GM13976 (cell line): Measurements from ENCODE around the gene CFD.
"Not testable (repeated sequence)": the region's sequence is repeated elsewhere in the genome, so short reads cannot be mapped to it uniquely, and the experiment has no call there.

Source experiments
- DNase-seq: peaks from one replicate; pipeline ENCODE4 v3.0.0; 2012; ENCODE audit warnings: low spot score
- in situ Hi-C: fragments of 300-500 bp; cut with MboI; formaldehyde crosslinking; loops from one replicate; pipeline ENCODE4 v1.12.0; 2022; ENCODE audit warnings: low sequenced_read_pairs, mixed read lengths, inconsistent platforms; ENCODE audit not compliant: unreplicated experiment
- TF ChIP-seq, protein P1 (sequence below): IDR thresholded peaks from 2 replicates; pipeline ENCODE4 v1.5.1; 2012; ENCODE audit warnings: borderline replicate concordance, mild to moderate bottlenecking; ENCODE audit not compliant: insufficient read depth; ENCODE audit errors: extremely low read depth, missing control alignments, control extremely low read depth

The CFD gene

DNA sequence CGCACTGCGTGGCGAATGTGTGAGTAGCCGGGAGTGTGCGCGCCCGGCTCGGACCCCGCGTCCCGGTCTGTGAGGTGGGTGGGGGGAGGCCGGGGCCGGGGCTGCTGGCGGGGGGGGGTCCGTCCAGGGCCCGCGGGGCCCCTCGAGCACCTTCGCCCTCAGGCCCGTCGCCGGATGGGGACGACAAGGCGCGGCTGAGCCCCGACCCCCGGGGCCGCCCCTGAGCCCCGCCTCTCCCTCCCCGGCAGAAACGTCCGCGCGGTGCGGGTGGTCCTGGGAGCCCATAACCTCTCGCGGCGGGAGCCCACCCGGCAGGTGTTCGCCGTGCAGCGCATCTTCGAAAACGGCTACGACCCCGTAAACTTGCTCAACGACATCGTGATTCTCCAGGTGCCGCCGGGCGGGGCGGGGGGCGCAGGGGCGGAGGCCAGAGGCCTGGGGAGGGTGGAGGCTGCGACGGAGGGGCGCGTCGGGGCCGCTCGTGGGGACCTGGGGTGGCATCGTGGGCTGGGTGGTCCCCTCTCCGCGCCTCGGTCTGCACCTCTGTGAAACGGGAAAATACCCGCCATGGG lies 6.4 kb upstream of the CFD start:
- in situ Hi-C loops, result no loop called here
- no peak for DNase-seq
- TF ChIP-seq, protein P1, sequence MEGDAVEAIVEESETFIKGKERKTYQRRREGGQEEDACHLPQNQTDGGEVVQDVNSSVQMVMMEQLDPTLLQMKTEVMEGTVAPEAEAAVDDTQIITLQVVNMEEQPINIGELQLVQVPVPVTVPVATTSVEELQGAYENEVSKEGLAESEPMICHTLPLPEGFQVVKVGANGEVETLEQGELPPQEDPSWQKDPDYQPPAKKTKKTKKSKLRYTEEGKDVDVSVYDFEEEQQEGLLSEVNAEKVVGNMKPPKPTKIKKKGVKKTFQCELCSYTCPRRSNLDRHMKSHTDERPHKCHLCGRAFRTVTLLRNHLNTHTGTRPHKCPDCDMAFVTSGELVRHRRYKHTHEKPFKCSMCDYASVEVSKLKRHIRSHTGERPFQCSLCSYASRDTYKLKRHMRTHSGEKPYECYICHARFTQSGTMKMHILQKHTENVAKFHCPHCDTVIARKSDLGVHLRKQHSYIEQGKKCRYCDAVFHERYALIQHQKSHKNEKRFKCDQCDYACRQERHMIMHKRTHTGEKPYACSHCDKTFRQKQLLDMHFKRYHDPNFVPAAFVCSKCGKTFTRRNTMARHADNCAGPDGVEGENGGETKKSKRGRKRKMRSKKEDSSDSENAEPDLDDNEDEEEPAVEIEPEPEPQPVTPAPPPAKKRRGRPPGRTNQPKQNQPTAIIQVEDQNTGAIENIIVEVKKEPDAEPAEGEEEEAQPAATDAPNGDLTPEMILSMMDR, result no peak

DNA sequence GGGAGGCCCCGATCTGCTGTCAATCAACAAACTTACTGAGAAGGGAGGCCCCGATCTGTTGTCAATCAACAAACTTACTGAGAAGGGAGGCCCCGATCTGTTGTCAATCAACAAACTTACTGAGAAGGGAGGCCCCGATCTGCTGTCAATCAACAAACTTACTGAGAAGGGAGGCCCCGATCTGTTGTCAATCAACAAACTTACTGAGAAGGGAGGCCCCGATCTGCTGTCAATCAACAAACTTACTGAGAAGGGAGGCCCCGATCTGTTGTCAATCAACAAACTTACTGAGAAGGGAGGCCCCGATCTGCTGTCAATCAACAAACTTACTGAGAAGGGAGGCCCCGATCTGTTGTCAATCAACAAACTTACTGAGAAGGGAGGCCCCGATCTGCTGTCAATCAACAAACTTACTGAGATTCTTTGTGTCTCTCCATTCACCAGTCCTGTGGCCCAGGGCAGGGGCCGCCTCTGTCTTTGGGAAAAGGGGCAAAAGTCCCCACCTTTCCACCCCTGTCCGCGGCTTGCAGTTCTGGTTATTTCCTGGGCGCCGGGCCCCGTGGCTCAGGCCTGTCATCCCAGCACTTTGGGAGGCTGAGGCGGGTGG lies 5.7 kb upstream of the CFD start:
- in situ Hi-C loops, DNase-seq: not testable (repeated sequence)

DNA sequence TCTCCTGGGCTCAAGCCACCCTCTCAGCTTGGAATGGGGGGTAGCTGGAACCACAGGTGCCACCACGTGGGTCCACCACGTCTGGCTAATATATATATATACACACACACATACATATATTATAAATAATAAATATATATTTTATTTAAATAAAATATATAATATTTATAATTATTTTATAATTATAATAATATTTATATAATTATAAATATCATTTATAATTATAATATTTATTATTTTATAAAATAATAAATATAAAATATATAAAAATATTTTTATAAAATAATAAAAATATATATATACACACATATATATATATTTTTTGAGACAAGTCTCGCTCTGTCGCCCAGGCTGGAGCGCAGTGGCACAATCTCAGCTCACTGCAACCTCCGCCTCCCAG lies 4.9 kb upstream of the CFD start:
- in situ Hi-C loops, result no loop called here
- no peak for DNase-seq
- TF ChIP-seq, protein P1, result no peak

DNA sequence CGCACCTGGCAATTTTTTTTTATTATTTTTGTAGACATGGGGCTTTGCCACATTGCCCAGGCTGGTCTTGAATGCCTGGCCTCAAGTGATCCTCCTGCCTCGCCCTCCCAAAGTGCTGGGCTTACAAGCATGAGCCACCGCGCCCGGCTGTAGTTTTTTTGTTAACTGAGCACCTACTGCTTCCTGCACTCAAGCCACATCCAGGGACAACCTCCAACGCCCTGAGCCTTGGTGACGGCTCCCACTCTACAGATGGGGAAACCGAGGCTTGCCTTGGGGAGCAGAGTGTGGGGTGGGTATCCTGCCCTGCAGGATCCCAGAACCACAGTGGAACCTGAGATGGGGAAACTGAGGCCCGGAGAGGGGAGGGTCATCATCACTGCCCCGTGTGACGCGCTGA lies 4.3 kb upstream of the CFD start:
- TF ChIP-seq, protein P1, result no peak
- DNase-seq, result no peak
- in situ Hi-C loops, result no loop called here

DNA sequence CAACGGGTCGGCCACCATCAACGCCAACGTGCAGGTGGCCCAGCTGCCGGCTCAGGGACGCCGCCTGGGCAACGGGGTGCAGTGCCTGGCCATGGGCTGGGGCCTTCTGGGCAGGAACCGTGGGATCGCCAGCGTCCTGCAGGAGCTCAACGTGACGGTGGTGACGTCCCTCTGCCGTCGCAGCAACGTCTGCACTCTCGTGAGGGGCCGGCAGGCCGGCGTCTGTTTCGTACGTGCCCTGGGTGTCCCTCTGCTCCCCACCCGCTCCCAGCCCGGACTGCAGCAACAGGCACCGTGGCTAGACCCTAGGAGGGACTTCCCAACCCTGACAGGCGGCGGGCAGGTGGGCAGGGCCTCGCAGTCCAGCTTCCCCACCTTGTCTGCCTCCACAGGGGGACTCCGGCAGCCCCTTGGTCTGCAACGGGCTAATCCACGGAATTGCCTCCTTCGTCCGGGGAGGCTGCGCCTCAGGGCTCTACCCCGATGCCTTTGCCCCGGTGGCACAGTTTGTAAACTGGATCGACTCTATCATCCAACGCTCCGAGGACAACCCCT lies 3.8 kb upstream of the CFD start:
- TF ChIP-seq, protein P1, result no peak

DNA sequence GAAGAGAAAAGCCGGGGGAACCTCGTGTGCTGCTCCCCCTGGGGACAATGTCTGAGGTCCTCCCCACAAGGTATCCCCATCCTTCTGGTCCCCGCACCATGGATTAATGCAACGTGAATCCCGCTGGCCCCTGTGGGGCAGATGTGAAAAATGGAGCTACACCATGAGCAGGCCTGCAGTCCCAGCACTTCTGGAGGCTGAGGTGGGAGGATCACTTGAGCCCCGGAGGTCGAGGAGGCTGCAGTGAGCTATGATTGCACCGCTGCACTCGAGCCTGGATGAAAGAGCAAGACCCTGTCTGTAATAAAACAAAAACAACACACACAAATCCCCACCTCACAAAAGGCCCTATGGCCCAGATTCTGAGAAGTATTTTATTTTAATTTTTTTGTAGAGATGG lies 1.2 kb upstream of the CFD start:
- in situ Hi-C loops, result no loop called here
- TF ChIP-seq, protein P1, result no peak
- no peak for DNase-seq

More for the DNA sequence above, 3.8 kb upstream of the CFD start:
- in situ Hi-C loops, result no loop called here
- no peak for DNase-seq

DNA sequence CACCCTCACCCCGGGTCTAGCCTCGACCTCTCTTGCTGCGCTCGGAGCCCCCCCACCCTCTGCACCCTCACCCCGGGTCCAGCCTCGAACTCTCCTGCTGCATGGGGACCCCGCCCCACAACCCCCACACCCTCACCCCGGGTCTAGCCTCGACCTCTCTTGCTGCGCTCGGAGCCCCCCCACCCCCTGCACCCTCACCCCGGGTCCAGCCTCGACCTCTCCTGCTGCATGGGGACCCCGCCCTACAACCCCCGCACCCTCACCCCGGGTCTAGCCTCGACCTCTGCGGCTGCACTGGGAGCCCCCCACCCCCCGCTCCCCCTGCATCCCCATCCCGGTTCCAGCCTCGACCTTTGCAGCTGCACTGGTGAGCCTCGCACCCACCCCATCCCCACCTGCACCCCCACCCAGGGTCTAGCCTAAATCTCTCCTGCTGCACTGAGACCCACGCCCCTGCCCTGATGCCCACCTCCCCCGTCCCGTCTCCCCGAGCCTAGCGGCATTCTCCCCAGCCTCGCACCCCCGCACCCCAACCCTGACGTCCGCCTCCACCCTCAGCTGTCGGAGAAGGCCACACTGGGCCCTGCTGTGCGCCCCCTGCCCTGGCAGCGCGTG lies 1.8 kb downstream of the CFD start:
- no peak for DNase-seq
- in situ Hi-C loops, result loop anchor here (10.0 kb wide), 1 partner anchor 54 kb away; the partner anchor contains the start of genes KISS1R and R3HDM4
- TF ChIP-seq, protein P1, result no peak
